NB4 (cell line): ENCODE measurements around the gene MDGA2.
"Not testable (repeated sequence)": the region's sequence is repeated elsewhere in the genome, so short reads cannot be mapped to it uniquely, and the experiment has no call there.

Source experiments
- DNase-seq: peaks from one replicate; pipeline ENCODE4 v3.0.0; 2010; ENCODE audit warnings: low read depth
- H3K4me3 ChIP-seq: one replicate; pipeline ENCODE4 v1.5.1; 2011; ENCODE audit warnings: mild to moderate bottlenecking, low read depth, low read length, moderate library complexity
- MYC ChIP-seq: IDR thresholded peaks from 2 replicates; pipeline ENCODE4 v1.6.1; 2011; ENCODE audit warnings: low read depth, low read length
- POLR2A ChIP-seq: IDR thresholded peaks from 2 replicates; pipeline ENCODE4 v1.6.1; 2011; ENCODE audit warnings: mild to moderate bottlenecking; ENCODE audit not compliant: insufficient read length; ENCODE audit errors: extremely low read depth
- TF ChIP-seq, protein P1 (sequence below): IDR thresholded peaks from one replicate; pipeline ENCODE4 v1.5.1; 2012; ENCODE audit warnings: low read depth, low read length
- TF ChIP-seq, protein P2 (sequence below): IDR thresholded peaks from 2 replicates; pipeline ENCODE4 v1.6.1; 2011; ENCODE audit warnings: low read depth, low read length

The MDGA2 gene

DNA sequence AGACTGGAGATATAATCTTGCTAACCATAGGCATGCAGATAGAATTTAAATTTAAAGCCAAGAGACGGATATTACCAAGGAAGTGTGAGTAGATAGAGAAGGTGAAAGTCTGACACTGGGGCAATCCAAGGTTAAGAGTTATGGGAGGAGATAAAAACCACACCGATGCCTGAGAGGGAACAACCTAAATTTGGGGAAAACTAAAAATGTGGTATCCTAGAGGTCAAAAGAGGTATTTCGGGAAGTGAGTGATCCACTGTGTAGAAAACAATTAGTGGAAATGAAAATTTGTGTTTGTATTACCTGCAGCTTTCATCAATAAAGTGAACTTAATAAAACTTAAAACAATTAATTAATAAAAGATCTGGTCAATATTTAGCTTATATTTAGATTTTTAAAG lies 754.9 kb downstream of the MDGA2 start:
- no peak for DNase-seq
- no peak for TF ChIP-seq POLR2A
- TF ChIP-seq, protein P1, sequence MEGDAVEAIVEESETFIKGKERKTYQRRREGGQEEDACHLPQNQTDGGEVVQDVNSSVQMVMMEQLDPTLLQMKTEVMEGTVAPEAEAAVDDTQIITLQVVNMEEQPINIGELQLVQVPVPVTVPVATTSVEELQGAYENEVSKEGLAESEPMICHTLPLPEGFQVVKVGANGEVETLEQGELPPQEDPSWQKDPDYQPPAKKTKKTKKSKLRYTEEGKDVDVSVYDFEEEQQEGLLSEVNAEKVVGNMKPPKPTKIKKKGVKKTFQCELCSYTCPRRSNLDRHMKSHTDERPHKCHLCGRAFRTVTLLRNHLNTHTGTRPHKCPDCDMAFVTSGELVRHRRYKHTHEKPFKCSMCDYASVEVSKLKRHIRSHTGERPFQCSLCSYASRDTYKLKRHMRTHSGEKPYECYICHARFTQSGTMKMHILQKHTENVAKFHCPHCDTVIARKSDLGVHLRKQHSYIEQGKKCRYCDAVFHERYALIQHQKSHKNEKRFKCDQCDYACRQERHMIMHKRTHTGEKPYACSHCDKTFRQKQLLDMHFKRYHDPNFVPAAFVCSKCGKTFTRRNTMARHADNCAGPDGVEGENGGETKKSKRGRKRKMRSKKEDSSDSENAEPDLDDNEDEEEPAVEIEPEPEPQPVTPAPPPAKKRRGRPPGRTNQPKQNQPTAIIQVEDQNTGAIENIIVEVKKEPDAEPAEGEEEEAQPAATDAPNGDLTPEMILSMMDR = no peak
- TF ChIP-seq, protein P2, sequence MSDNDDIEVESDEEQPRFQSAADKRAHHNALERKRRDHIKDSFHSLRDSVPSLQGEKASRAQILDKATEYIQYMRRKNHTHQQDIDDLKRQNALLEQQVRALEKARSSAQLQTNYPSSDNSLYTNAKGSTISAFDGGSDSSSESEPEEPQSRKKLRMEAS = no peak
- no peak overlapping the region for H3K4me3 ChIP-seq

DNA sequence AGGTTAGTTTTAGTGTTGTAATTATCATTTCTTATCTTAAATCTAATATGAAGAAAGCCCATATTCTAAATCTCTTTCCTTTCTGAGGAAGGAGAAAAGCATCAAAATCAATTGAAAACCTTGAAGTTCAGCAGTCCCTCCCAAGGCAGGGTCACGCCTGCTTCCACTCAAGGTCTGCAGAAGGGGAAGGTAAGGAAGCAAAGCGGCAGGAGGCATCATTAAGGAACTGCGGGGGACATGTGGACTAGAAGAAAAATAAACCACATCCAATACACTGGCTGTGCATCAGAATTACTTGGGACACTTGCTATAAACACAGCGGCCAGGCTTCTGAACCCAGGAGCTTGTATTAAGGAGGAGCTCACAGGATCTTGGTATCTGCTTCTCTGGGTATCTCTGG lies 759.9 kb downstream of the MDGA2 start:
- not testable (repeated sequence) for H3K4me3 ChIP-seq

GRCh38 chr14:46902837-46903236 lies 772.6 kb downstream of the MDGA2 start:
- DNase-seq = no peak
- no peak overlapping the region for H3K4me3 ChIP-seq
- TF ChIP-seq, protein P2 = no peak
- TF ChIP-seq POLR2A (no peak), MYC (no peak)
- TF ChIP-seq, protein P1 = no peak

More for the DNA sequence above, 759.9 kb downstream of the MDGA2 start:
- not testable (repeated sequence) for DNase-seq

- TF ChIP-seq, protein P1 = no peak
- TF ChIP-seq POLR2A = no peak
- TF ChIP-seq, protein P2 = no peak
- no peak for TF ChIP-seq MYC
- DNase-seq = no peak
- H3K4me3 ChIP-seq = no peak overlapping the region
Observed at GRCh38 chr14:46894476-46894875, 780.9 kb downstream of the MDGA2 start.

DNA sequence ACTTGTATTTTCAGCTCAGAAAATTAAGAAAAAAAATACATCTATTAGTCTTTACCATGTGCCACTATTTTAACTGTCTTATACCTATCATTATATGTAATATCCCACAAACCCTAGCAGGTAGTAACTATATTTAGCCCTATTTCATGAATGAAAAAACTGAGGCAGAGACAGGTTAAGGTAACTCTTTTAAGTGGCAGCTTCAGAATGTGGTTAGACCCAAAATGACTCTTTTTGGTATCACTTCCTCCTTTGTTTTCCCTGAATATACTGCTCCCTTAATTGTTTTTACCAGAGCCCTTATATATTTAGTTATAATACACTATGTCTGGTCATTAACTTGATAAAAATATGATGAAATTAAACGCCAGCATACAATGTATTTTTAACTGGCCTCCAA lies 788.3 kb downstream of the MDGA2 start:
- no peak for DNase-seq
- TF ChIP-seq, protein P1 = no peak
- no peak overlapping the region for H3K4me3 ChIP-seq

DNA sequence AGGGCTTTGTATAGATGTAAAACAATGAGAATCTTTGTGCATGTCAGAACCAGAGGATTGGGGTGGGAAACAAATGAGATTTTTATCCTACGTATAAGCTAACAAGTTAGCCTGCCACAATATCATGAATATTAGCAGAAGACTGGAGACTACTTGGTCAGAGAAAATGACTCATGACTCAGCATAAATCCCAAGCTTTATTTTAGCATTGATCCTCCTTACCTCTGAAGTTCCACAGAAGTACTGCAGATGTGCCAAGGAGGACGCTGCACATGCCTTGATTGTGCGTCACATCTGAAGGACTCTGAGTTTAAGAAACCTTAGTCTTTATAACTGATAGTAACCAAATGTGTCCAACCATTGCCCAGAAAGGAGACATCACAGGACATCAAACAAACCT lies 789.8 kb downstream of the MDGA2 start:
- no peak overlapping the region for H3K4me3 ChIP-seq
- DNase-seq = no peak
- TF ChIP-seq, protein P1 = no peak
- TF ChIP-seq MYC = no peak
- TF ChIP-seq, protein P2 = no peak
- TF ChIP-seq POLR2A = no peak

DNA sequence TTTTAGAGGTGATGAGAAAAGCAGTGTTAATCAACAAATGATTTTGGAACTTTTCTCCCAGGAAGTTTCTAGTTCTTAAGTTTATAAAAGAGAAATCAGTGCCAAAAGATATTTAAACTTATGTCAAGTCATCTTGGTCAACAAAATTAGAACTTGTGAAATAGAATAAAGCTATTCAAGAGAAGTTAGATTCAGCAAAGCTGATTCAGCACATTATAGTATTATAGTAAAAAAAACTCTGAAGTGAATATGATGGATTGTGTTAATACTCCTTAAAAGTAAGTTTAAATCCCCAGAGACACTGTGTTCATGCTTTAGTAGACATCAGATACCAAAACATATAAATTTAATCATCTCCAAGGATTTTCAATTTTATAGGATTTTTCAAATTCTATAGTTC lies 813.7 kb downstream of the MDGA2 start:
- TF ChIP-seq POLR2A = no peak
- TF ChIP-seq, protein P1 = no peak
- TF ChIP-seq, protein P2 = no peak
- no peak for DNase-seq
- H3K4me3 ChIP-seq = no peak overlapping the region
